Measurements from ENCODE around the gene LDLRAP1. TPM values are rescaled to one million over a fixed set of nuclear protein-coding genes. Genes with fewer than 3 reads are reported as not detected.

Gene LDLRAP1
- polyA plus RNA-seq, 1 donor from 2014 or later: 0.22 TPM

DNA sequence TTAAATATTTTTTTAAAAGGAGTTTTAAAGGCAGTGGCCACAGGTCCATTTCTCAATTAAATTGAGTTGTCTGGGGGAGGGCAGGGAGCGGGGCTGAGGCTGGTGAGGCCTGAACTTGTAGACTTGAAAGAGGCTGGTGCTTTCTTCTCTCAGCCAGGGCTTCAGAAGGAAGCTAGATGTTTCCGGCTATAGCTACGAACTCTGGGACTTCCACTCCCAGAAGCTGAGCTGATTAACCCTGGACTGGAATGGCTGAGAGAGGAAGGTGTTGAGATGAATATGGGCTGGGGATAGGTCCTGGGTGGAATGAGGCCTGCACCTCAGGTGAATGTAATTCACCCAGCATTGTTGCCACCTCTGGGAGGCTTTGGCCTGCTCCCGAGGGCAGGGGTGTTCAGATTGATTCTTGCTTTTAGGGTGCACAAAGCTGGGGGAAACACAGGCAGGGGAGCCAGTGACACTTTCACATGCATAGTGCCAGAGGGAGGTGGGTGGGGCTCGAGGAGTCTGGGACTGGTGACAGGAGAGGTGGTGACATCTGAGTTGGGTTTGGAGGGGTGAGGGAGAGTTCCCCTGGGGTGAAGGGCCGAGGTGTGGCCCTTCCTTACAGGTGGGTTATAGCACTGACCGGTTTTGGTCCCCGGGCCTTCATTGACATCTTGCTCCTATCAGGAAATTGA lies 18.2 kb downstream of the LDLRAP1 start:
- no peak overlapping the region for H3K9ac ChIP-seq (ENCODE audit: low read length)

DNA sequence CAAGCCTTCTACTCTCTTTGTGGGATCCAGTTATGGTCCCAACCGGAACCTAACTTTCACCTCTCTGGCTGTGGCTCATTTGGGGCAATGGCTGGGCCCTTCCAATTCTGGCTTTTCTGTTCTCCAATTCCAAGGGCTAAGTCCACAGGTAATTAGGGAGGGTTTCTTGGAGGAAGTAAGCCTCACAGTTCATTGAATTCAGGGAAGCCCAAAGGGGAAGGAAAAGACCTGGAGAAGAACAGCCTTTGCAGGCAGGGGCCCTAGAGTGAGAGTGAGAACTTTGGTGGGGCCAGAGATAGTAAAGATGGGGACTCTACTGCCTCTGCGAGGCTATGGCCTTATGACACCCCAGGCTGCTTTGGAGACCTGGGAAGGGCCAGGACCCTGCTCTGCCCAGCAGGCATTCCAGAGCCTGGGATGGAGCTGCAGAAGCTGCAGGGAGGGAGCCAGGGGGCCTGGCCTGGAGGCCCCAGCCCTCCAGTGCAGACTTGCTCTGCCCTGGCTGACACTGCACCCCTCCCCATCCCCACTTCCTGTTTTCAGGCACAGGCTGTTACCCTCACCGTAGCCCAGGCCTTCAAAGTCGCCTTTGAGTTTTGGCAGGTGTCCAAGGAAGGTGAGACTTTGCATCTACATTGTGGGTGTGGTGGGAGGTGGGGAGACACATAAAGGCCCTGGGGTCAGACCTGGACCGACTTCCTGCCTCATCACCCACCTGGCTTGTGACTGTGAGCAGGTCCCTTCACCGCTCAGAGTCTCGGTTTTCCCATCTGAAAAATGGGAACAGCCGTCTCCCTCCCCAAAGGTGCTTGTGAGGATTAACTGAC lies 18.9 kb downstream of the LDLRAP1 start:
- no peaks in the 10 kb centered on the region for H3K9me3 ChIP-seq (ENCODE audit: low read length)
- TF ChIP-seq POLR2AphosphoS5 (IDR thresholded peaks at IDR 0.05): no peak
- TF ChIP-seq, protein P1, sequence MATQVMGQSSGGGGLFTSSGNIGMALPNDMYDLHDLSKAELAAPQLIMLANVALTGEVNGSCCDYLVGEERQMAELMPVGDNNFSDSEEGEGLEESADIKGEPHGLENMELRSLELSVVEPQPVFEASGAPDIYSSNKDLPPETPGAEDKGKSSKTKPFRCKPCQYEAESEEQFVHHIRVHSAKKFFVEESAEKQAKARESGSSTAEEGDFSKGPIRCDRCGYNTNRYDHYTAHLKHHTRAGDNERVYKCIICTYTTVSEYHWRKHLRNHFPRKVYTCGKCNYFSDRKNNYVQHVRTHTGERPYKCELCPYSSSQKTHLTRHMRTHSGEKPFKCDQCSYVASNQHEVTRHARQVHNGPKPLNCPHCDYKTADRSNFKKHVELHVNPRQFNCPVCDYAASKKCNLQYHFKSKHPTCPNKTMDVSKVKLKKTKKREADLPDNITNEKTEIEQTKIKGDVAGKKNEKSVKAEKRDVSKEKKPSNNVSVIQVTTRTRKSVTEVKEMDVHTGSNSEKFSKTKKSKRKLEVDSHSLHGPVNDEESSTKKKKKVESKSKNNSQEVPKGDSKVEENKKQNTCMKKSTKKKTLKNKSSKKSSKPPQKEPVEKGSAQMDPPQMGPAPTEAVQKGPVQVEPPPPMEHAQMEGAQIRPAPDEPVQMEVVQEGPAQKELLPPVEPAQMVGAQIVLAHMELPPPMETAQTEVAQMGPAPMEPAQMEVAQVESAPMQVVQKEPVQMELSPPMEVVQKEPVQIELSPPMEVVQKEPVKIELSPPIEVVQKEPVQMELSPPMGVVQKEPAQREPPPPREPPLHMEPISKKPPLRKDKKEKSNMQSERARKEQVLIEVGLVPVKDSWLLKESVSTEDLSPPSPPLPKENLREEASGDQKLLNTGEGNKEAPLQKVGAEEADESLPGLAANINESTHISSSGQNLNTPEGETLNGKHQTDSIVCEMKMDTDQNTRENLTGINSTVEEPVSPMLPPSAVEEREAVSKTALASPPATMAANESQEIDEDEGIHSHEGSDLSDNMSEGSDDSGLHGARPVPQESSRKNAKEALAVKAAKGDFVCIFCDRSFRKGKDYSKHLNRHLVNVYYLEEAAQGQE (IDR thresholded peaks at IDR 0.05; ENCODE audit: borderline replicate concordance): no peak
- TF ChIP-seq RAD21 (conservative IDR thresholded peaks at IDR 0.05): no peak
- no peak for TF ChIP-seq TAF1 (IDR thresholded peaks at IDR 0.05; ENCODE audit: low read depth)
- TF ChIP-seq, protein P2, sequence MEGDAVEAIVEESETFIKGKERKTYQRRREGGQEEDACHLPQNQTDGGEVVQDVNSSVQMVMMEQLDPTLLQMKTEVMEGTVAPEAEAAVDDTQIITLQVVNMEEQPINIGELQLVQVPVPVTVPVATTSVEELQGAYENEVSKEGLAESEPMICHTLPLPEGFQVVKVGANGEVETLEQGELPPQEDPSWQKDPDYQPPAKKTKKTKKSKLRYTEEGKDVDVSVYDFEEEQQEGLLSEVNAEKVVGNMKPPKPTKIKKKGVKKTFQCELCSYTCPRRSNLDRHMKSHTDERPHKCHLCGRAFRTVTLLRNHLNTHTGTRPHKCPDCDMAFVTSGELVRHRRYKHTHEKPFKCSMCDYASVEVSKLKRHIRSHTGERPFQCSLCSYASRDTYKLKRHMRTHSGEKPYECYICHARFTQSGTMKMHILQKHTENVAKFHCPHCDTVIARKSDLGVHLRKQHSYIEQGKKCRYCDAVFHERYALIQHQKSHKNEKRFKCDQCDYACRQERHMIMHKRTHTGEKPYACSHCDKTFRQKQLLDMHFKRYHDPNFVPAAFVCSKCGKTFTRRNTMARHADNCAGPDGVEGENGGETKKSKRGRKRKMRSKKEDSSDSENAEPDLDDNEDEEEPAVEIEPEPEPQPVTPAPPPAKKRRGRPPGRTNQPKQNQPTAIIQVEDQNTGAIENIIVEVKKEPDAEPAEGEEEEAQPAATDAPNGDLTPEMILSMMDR (IDR thresholded peaks at IDR 0.05; ENCODE audit: poor library complexity, severe bottlenecking): no peak
- TF ChIP-seq EP300 (conservative IDR thresholded peaks at IDR 0.05; ENCODE audit: poor library complexity, severe bottlenecking): no peak
- no peaks in the 10 kb centered on the region for H3K79me2 ChIP-seq (replicated peaks; ENCODE audit: insufficient read depth, low read length)
- H3K4me3 ChIP-seq (ENCODE audit: low read length): no peak overlapping the region
- H2AFZ ChIP-seq (ENCODE audit: low read depth, low read length): no peak overlapping the region
- no peaks in the 10 kb centered on the region for H3K27me3 ChIP-seq (ENCODE audit: insufficient read depth, low read depth, low read length)
- H4K20me1 ChIP-seq (ENCODE audit: insufficient read depth): no peaks in the 10 kb centered on the region
- H3K9me2 ChIP-seq (ENCODE audit: insufficient read depth, low read length): no peaks in the 10 kb centered on the region
- no peaks in the 10 kb centered on the region for H3F3A ChIP-seq (ENCODE audit: insufficient read depth, low read length, poor library complexity, severe bottlenecking)
- H3K27ac ChIP-seq (ENCODE audit: low read length): no peak overlapping the region
- H3K9ac ChIP-seq (ENCODE audit: low read length): no peak overlapping the region
- no peaks in the 10 kb centered on the region for H3K36me3 ChIP-seq (ENCODE audit: insufficient read depth, low read length)
- no peak overlapping the region for H3K4me2 ChIP-seq (ENCODE audit: low read length)

More for the DNA sequence above, 18.2 kb downstream of the LDLRAP1 start:
- H2AFZ ChIP-seq (ENCODE audit: low read depth, low read length): no peak overlapping the region
- H3K4me2 ChIP-seq (ENCODE audit: low read length): no peak overlapping the region
- H3K9me3 ChIP-seq (ENCODE audit: low read length): no peaks in the 10 kb centered on the region
- H3F3A ChIP-seq (ENCODE audit: insufficient read depth, low read length, poor library complexity, severe bottlenecking): no peaks in the 10 kb centered on the region
- H4K20me1 ChIP-seq (ENCODE audit: insufficient read depth): no peaks in the 10 kb centered on the region
- TF ChIP-seq RAD21 (conservative IDR thresholded peaks at IDR 0.05): no peak
- TF ChIP-seq POLR2AphosphoS5 (IDR thresholded peaks at IDR 0.05): no peak
- no peak for TF ChIP-seq MXI1 (conservative IDR thresholded peaks at IDR 0.05; ENCODE audit: poor library complexity, severe bottlenecking)
- TF ChIP-seq EZH2 (IDR thresholded peaks at IDR 0.05; ENCODE audit: borderline replicate concordance, insufficient read depth, low read length, poor library complexity, severe bottlenecking): no peak
- TF ChIP-seq EP300 (conservative IDR thresholded peaks at IDR 0.05; ENCODE audit: poor library complexity, severe bottlenecking): no peak
- no peak for TF ChIP-seq SMC3 (conservative IDR thresholded peaks at IDR 0.05; ENCODE audit: poor library complexity)
- TF ChIP-seq, protein P1 (IDR thresholded peaks at IDR 0.05; ENCODE audit: borderline replicate concordance): no peak
- no peak for TF ChIP-seq TAF1 (IDR thresholded peaks at IDR 0.05; ENCODE audit: low read depth)
- TF ChIP-seq, protein P2 (IDR thresholded peaks at IDR 0.05; ENCODE audit: poor library complexity, severe bottlenecking): no peak
- H3K36me3 ChIP-seq (ENCODE audit: insufficient read depth, low read length): no peaks in the 10 kb centered on the region
- H3K27ac ChIP-seq (ENCODE audit: low read length): no peak overlapping the region
- no peaks in the 10 kb centered on the region for H3K79me2 ChIP-seq (replicated peaks; ENCODE audit: insufficient read depth, low read length)
- no peaks in the 10 kb centered on the region for H3K9me2 ChIP-seq (ENCODE audit: insufficient read depth, low read length)
- no peaks in the 10 kb centered on the region for H3K27me3 ChIP-seq (ENCODE audit: insufficient read depth, low read depth, low read length)
- no peak overlapping the region for H3K4me3 ChIP-seq (ENCODE audit: low read length)
